GM12878 (cell line): Measurements from ENCODE around the gene WNT7A.

Experiments used
- EGR1 ChIP-seq, 2 experiments: IDR thresholded peaks; 1 replicate in 1 of 2; 2 replicates in 1 of 2; pipeline ENCODE4 v1.6.1; 2011 to 2012; ENCODE audit warnings: low read depth in 2 of 2, low read length in 2 of 2, borderline replicate concordance in 1 of 2, mild to moderate bottlenecking in 1 of 2, moderate library complexity in 1 of 2
- LARP7 ChIP-seq: fragments of 450-650 bp; IDR thresholded peaks from 2 replicates; pipeline ENCODE4 v1.6.1; 2017; ENCODE audit warnings: mild to moderate bottlenecking
- SMC3 ChIP-seq: IDR thresholded peaks from 2 replicates; pipeline ENCODE4 v1.6.1; 2011; ENCODE audit warnings: low read length, improper control_type of control experiment, borderline replicate concordance

DNA sequence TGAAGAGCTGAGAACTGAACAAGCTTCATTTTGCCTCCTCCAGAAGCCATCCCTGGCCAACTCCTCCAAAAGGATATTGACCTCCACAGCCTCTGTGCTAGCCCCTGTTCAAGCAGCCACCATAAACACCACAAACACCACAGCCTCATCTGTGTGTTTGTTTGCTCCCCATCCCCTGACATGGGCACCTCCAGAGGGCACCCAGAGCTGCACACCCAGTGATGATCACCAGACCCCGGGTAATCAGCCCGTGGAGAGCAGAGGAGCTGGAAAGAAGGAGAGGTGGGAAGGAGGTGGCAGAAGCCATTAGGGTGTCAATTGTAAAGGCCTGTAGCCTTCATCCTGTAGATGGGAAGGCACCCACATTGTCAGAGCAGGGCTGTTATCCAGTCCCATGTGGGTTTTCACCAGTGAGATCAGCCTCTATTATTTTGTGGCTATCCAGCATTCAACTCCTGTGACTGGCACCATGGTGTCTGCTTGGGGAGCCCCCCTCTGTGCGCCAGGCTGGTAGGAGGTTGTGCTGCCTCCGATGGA, 6.8 kb upstream of the WNT7A start:
- TF ChIP-seq SMC3 = no peak
- TF ChIP-seq EGR1 (IDR thresholded peaks at IDR 0.05; ENCODE audit: borderline replicate concordance in 1 of 2, low read depth in 2 of 2, low read length in 2 of 2) = no peak
- TF ChIP-seq LARP7 = no peak
